Measurements from ENCODE around the gene EI24.

The EI24 gene

GRCh38 chr11:125559888-125560287 is 9.4 kb upstream of the EI24 start:
- Histone ChIP-seq H3K4me3 (ENCODE audit: low read depth, low read length) (no peak overlapping the region), H3K27me3 (replicated peaks) (no peaks in the 10 kb centered on the region), H3K36me3 (replicated peaks) (no peaks in the 10 kb centered on the region), H3K27ac (no peak overlapping the region)
- in situ Hi-C loops (cut with HindIII; ENCODE audit: low pct_ligation_motif_present, low sequenced_read_pairs): no loop called here
- no peak for DNase-seq
- TF ChIP-seq CTCF (IDR thresholded peaks at IDR 0.05; ENCODE audit: low read depth, low read length, missing control alignments): no peak

GRCh38 chr11:125561924-125562323 is 7.4 kb upstream of the EI24 start:
- DNase-seq: no peak
- H3K4me3 ChIP-seq (ENCODE audit: low read depth, low read length): no peak overlapping the region
- H3K27ac ChIP-seq: no peak overlapping the region
- in situ Hi-C loops (cut with HindIII; ENCODE audit: low pct_ligation_motif_present, low sequenced_read_pairs): no loop called here
- TF ChIP-seq CTCF (IDR thresholded peaks at IDR 0.05; ENCODE audit: low read depth, low read length, missing control alignments): no peak
- no peaks in the 10 kb centered on the region for H3K36me3 ChIP-seq (replicated peaks)
- H3K27me3 ChIP-seq (replicated peaks): no peaks in the 10 kb centered on the region

- no peak for TF ChIP-seq CTCF (IDR thresholded peaks at IDR 0.05; ENCODE audit: low read depth, low read length, missing control alignments)
- in situ Hi-C loops (cut with HindIII; ENCODE audit: low pct_ligation_motif_present, low sequenced_read_pairs): no loop called here
- H3K4me3 ChIP-seq (ENCODE audit: low read depth, low read length): no peak overlapping the region
- H3K36me3 ChIP-seq (replicated peaks): no peaks in the 10 kb centered on the region
- no peak overlapping the region for H3K27ac ChIP-seq
- no peaks in the 10 kb centered on the region for H3K27me3 ChIP-seq (replicated peaks)
- DNase-seq: no peak
These were observed 6.8 kb upstream of the EI24 start for GRCh38 chr11:125562430-125562829.

GRCh38 chr11:125564357-125564756 is 4.9 kb upstream of the EI24 start:
- in situ Hi-C loops (cut with HindIII; ENCODE audit: low pct_ligation_motif_present, low sequenced_read_pairs): no loop called here
- no peak overlapping the region for H3K4me3 ChIP-seq (ENCODE audit: low read depth, low read length)

GRCh38 chr11:125566235-125566634 is 3.0 kb upstream of the EI24 start:
- TF ChIP-seq CTCF (IDR thresholded peaks at IDR 0.05; ENCODE audit: low read depth, low read length, missing control alignments): no peak
- DNase-seq: no peak
- in situ Hi-C loops (cut with HindIII; ENCODE audit: low pct_ligation_motif_present, low sequenced_read_pairs): no loop called here
- Histone ChIP-seq H3K4me3 (ENCODE audit: low read depth, low read length) (no peak overlapping the region), H3K27ac (no peak overlapping the region), H3K27me3 (replicated peaks) (no peaks in the 10 kb centered on the region), H3K36me3 (replicated peaks) (no peaks in the 10 kb centered on the region)

More at GRCh38 chr11:125564357-125564756, 4.9 kb upstream of the EI24 start:
- Histone ChIP-seq H3K27me3 (replicated peaks) (no peaks in the 10 kb centered on the region), H3K27ac (no peak overlapping the region), H3K36me3 (replicated peaks) (no peaks in the 10 kb centered on the region)
- no peak for TF ChIP-seq CTCF (IDR thresholded peaks at IDR 0.05; ENCODE audit: low read depth, low read length, missing control alignments)
- DNase-seq: no peak

- no peaks in the 10 kb centered on the region for H3K27me3 ChIP-seq (replicated peaks)
- H3K36me3 ChIP-seq (replicated peaks): peaks cover 18% of the 10 kb centered on the region
- H3K4me3 ChIP-seq (ENCODE audit: low read depth, low read length): peak overlapping the region; percentile 95
- peak overlapping the region; percentile 79 for H3K27ac ChIP-seq
- no peak for DNase-seq
- no peak for TF ChIP-seq CTCF (IDR thresholded peaks at IDR 0.05; ENCODE audit: low read depth, low read length, missing control alignments)
- in situ Hi-C loops (cut with HindIII; ENCODE audit: low pct_ligation_motif_present, low sequenced_read_pairs): no loop called here
These were observed 791 bp downstream of the EI24 start for GRCh38 chr11:125569915-125570621.
